GM21737 (cell line): ENCODE measurements around the gene ZNF628.

Source experiments
- ATAC-seq: cut with Tn5 transposase; IDR thresholded peaks from one replicate; pipeline ENCODE4 v1.9.1; 2021; ENCODE audit warnings: mild to moderate bottlenecking, moderate library complexity; ENCODE audit not compliant: unreplicated experiment

ZNF628 gene

DNA sequence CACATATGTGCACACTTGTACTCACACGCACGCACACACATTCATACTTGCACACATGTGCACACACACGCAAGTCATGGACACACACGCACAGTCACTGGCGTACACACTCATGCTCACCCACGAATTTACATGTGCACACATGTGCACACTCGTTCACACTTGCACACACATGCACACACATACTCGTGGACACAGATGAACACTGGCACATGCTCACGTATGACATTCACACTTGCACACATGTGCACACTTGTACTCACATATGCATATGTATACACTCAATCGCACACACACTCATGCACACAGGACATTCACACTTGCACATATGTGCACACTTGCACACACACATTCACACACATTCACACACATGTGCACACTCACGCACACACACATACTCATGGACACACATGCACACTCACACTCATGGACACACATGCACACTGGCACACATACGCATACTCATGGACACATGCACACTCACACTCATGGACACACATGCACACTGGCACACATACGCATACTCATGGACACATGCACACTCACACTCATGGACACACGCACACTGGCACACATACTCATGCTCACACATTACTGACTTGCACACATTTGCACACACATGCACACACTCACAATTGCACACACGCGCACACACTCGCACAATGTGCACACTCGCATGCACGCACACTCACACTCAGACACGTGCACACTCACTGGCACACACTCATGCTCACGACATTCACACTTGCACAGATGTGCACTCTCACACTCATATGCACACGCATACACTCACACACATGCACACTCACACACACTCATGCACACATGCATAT is 51.0 kb downstream of the ZNF628 start:
- ATAC-seq, result no peak

DNA sequence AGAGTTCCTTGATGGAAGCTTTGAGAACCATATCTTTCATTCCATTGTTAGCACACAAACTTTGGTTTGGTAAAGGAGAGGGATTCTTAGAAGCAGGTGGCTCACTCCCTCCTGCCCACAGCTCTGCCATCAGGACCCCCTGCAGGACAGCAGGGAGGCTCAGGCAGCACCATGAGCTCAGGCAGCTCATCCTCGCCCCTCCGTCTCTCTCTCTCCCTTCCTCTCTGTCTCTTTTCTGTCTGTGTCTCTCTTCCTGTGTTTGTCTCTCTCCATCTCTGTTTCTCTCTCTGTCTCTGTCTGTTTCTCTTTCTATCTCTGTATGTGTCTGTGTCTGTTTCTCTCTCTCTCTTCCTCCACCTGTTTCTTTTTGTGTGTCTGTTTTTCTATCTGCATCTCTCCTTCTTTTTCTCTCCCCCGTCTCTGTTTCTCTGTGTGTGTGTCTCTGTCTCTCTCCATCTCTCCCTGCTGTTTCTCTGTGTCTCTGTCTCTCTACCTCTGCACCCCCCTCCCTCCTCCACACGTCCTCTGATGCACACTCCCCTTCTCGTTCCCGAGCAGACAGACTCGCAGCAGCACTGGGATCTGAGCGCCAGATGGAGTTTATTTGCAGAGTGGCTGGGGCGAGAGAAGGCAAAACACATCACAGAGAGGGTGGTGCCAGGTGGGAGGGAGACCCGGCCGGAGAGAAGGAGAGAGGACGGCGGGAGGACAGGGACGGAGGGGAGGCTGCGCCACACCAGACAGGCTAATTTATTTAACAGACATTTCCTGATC is 51.8 kb downstream of the ZNF628 start:
- no peak for ATAC-seq

DNA sequence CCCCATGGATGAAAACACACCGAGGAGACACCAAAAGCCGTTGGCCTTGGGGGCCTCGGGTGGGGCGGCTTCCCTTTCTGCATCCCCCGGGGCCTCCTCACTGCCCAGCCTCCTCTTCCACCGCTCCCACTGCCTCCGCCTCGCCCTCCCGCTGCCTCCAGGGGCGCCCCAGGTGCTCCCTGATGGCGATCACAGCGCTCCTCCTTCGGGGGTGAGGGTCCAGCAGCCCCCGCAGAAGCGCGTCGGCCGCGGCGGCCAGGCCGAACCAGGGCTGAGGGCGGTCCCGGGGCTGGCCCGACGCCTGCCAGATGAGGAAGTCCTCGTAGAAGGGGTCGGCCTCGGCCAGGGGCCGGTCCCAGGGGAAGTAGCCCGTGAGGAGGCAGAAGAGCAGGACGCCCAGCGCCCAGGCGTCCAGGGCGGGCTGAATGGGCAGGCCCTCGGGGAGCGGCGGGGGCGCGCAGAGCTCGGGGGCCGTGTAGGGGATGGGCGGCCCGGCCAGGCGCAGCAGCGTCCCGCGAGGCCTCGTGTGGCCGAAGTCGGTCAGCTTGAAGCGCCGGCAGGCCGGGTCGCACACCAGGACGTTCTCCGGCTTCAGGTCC is 53.3 kb downstream of the ZNF628 start:
- no peak for ATAC-seq

DNA sequence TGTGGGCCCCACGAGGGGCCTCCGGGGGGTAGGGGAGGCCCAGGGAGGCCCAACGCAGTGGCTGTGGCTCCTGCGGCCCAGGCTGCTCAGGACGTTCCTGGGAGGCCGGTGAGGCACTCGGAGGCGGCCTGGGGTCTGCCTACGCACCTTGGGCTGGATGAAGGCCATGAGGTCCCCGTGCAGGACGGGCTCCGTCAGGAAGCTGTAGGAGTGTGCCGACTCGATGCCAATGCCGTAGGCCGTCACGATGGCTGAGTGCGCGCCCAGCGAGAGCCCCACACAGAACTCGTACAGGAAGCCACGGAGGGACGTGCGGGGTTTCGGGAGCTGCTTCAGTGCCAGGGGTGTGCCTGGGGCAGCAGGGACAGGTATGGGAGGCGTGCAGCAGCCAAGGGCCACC is 54.6 kb downstream of the ZNF628 start:
- ATAC-seq, result no peak
